NCI-H146 (cell line): Measurements from ENCODE around the gene IFI16.
"Not testable (repeated sequence)": the region's sequence is repeated elsewhere in the genome, so short reads cannot be mapped to it uniquely, and the experiment has no call there.

Experiments
- DNase-seq: peaks from one replicate; lab custom pipeline; 2025; lab: John Stamatoyannopoulos, UW

The IFI16 gene

DNA sequence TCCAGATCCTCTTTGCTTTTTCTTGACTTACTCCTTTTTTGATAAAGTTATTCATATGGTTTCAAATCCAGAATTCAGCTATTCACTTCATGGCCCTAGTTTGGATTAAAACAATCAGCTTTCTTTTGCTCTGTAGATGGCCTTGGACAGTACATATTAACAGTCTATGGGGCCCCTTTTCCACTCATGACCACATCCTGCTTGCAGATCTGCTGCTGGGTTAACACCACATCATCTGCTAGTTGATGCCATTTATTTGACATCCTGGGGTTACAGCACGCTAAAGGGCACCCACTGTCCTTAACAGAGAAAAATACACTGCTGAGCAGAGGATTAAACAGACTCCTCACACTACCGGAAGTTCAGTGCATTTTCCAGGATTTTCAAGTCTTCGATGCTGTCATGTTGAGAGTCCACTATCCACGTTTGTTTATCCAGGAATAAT is 941 bp upstream of the IFI16 start:
- DNase-seq: no peak

DNA sequence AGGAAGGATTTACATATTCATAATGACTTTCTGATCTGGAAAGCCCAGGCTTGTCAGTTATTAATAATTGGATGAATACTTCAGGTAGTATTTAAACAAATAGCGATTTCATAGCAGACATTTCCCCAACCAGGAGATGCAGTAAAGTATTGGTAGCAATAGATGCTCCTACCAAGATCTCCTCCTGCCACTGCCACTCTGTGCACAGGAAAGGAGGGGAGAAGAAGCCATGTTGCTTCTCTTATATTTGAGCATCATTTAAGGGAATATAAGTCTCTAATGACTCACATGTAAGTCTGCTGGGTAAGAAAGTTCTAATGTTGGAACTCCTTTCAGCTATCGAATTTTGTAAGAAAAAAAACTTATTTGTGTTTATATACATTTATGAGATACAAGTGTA is 420 bp upstream of the IFI16 start:
- no peak for DNase-seq

DNA sequence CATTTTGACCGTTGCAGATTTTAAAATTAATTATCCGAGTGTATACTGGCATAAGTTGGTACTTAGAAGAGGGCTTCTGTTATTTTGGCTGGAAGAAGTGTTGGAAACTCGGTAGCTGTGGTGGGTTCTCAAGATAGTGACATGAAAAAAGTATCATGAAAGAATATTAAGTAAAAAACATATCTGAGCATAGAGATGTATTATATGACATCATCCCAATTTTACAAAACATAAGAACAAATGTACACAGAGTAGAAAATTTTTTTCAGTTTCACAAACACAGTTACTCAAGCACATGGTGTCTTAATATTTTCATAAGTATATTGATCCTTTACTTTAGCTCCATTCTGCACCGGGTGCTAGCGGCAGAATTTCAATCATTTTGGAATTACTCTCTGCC is 684 bp downstream of the IFI16 start:
- DNase-seq: no peak

DNA sequence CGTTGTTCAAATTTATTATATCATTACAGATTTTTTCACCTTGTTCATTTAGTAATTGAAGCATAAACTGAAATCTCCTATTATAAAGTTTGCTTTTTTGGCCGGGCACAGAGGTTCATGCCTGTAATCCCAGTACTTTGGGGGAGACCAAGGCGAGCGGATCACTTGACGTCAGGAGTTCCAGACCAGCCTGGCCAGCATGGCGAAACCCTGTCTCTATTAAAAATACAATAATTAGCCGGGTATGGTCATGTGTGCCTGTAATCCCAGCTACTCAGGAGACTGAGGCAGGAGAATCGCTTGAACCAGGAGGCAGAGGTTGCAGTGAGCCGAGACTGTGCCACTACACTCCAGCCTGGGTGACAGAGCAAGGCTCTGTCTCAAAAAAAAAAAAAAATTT is 1.3 kb downstream of the IFI16 start:
- DNase-seq: not testable (repeated sequence)

DNA sequence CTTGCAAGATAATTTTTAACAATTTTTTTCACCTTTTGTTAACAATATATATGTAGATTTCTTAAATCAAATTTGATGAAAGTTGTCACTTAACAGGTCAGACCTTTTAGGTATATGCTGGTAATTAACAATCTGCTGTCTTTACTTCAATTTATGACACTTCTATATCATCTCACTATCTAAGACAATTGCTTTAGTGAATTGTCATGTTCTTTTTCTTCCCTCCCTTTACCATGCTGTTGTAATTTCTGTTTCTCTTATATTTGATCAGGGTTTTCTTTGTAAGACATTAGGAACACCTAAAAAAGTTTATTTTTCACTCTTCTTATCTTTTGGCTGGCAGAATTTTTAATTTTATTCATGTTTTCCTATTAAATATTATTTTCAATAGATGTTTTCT is 2.0 kb downstream of the IFI16 start:
- no peak for DNase-seq

DNA sequence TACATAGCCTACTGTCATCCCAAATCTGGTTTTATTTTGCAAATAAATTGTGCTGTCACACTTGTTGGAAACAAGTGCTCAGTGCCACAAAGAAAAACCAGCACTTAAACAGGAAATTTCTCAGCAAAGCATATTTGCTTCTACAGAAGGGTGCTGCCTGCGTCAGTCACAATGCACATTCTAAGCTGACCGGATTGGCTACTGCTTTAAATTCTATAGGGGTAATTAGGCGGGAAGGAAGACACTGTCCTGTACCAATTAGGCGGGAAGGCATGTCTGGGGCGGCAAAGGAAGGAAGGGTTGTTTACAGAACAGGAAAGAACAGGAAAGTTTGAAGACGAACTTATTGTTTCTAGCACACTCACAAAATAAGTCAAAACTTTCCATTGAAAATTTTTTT is 2.8 kb downstream of the IFI16 start:
- DNase-seq: no peak

DNA sequence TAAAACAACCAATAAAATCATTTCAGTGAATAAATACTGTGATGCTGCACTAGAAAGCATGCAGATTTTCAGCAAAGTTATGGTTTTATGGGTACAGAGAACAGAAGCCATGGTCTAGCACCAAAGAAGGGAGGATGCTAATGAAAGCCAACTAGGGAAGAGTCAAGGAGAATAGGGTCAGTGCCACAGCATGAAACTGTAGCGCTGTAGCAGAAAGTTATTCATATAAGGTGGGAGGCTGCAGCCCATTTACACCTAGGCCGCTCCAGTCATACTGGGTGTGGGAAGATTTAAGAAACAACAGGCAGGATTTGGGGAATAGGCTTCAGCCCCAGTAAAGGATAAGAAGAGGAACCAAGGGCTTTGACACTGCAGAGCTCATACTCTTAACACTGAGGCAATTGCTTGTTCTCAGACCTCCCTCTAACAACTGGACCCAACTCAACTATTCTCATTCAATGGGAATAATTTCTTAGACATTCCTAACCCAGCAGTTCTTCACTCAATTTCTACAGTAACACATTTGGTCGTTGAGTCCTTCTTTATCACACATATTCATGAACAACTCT is 4.4 kb downstream of the IFI16 start:
- no peak for DNase-seq

DNA sequence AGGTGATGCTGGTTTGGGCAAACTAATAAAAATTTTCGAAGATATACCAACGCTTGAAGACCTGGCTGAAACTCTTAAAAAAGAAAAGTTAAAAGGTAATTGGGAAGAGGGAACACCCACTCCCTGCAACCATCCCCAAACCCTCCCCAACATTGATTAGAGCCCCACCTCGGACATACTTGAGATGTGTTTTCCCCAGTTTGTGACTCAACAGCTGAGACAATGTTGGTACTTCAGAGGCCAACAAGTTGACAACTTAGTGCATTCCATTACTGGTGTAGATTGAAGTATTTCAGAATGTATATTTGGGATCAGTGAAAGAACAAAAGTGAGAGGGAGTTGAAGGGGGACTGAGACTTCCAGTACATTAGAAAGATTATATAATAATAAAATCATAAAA is 5.1 kb downstream of the IFI16 start:
- DNase-seq: no peak

DNA sequence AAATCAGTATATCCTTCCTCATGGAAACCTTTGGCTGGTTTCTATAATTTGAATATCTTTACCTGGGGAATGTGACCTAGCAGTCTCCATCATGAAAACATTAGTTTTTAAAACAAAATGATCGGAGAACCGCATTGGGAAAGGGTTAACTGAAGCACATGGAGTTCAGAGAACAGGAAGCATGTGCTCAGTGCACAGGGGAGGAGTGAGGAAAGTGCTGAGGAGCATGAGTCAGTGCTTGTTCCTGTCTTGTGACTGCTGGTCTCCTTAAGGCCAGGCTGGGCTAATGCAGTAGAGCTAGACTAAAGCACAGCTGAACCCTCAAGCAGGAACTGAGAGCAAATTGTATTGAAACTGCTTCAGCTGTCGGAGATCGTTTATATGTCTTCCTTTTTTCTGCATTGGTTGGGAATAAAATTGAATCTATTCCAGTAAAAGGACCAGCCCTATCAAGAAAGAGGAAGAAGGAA is 5.8 kb downstream of the IFI16 start:
- no peak for DNase-seq

DNA sequence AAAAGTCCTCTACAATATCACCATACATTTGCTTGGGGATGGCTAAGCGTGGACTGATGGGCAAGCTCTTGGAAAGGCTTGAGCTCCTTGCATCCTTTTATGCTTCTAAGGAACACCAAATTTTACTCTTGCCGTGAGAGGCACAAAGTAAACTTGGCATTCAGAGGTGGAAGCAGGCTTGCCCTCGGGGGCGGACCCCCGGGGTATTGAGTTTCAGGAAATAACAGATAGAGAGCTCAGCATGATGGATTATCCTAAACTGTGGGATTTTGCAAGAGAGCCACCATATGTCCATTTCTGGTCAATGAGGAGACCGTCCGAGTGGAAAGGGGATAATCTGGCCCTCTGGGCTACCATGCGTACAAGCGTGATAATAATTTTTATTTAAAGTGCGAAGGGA is 14.0 kb downstream of the IFI16 start:
- no peak for DNase-seq

DNA sequence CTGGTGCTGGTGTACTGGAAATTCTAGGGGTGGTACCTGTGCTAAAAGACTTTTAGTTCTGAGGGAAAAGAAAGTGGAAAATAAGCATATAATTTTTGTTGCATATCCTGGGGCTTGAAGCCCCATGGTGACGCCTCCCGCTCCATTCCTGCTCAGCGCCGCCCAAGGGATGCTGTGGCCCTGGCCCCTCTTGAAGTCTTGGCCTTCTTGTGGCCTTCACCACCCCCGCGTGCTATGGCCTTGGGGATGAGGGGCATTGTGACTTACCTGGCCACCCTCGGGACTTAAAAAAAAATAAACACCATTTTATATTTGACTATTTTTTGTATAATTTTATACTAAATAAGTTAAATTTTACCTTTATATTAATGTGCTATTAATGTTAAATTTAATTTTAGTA is 15.3 kb downstream of the IFI16 start:
- DNase-seq: no peak

DNA sequence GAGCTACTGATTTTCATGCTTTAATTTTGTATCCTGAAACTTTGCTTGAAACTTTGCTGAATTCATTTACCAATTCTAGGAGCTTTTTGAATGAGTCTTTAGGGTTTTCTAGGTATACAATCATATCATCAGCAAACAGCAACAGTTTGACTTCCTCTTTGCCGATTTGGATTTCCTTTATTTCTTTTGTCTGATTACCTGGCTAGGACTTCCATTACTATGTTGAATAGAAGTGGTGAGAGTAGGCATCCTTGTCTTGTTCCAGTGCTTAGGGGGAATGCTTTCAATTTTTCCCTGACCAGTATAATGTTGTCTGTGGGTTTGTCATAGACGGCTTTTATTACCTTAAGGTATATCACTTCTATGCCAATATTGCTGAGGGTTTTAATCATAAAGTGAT is 17.1 kb downstream of the IFI16 start:
- not testable (repeated sequence) for DNase-seq

DNA sequence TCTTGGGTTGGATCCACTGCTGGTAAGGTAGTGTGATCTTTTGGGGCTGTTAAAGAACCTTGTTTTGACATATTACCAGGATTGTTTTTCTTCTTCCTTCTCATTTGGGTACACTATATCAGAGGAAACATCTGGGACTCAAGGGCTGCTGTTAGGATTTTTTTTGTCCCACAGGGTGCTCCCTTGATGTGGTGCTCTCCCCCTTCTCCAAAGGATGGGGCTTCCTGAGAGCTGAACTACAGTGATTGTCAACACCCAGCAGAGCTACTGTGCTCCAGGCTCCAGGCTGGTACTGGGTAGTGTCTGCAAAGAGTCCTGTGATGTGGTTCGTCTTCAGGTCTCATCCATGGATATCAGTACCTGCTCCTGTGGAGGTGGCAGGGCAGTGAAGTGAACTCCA is 20.6 kb downstream of the IFI16 start:
- no peak for DNase-seq

DNA sequence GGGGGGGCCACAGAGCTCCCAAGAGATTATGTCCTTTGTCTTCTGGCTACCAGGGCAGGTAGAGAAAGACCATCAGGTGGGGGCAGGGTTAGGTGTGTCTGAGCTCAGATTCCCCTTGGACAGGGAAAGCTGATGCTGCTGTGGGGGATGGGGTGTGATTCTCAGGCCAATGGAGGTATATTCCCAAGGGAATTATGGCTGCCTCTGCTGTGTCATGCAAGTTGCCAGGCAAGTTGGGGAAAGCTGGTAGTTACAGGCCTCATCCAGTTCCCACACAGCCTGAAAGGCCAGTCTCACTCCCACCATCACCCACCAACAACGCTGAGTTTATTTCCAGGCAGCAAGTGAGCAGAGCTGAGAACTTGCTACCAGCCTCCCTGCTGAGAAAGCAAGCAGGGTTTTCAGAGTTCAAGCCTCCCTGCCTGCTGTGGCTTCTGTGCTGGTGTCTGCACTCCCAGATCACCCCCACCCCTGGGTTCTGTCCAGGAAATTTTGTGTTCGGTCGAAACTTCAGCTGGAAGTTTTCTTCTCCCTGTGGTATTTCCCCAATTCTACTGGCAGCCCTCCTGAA is 21.3 kb downstream of the IFI16 start:
- DNase-seq: no peak

DNA sequence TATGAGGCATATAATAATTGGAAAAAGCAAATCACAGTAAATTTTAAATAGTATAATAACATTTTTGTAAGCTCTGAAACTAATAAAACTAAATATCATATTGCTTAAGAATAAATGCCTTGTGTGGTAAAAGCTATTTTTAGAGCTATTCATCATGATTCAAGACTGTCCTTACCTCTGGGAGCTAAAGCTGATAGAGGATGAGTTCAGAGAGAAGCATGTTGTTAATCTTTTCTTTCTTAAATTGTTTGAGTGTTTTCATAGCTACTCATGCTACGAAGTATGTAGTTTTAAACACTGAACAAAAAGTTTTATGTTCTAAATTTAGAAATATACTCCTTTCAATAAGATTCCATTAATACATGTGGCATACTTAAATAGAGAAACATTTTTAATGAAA is 30.5 kb downstream of the IFI16 start:
- DNase-seq: no peak

DNA sequence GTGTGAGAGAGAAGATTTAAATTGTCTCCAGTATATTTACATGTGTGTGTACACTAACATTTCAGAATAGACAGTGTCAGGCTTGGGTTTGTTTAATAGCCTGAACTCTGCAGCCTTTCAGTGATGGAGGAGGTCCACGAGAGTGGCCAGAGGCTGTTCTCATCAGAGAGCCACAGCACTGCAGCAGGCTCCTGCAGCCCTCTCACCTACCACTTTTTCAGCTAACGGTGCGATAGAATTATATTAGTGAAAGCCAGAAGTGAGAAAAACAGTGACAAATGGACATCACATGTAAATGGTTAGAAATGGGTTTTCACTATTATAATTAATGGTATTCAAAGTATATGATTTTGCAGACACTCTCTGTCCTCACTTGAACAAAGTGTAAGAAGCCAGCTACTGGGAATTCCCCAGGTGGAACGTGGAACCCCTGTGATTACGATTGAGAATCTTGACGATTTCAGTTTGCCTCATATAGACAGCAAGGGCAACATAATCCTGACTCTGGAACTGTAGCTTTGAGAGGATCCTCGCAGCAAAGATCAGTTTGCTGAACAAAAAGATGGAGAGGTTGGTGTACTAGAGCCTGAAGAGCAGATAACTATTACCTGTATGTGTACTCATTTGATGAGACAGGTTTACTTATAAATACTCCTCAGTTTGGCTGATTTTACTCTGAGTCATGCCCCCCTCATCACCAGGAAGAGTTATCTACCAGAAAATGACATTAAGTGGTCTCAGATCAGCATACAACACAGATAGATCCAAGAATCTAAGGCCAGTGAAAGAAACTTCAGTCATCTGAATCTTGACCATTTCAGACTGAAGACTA is 31.4 kb downstream of the IFI16 start:
- DNase-seq: no peak

DNA sequence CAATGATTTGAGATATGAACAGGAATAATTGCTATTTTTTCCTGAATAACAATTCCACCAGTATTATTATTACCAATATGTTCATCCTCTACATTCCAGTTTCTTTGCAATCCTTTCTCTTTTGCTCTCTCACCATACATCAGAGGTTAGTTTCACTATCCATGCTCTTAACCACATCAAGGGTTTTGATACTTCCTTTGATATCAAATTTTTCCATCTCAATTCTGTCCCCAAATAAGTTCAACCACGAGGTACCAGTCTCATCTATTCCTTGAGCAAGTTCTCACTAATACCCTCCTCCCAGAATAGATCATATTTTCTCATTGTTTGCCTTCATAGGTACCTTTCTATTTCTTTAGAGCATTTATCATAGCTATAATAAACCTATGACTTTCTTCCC is 36.8 kb downstream of the IFI16 start:
- not testable (repeated sequence) for DNase-seq

DNA sequence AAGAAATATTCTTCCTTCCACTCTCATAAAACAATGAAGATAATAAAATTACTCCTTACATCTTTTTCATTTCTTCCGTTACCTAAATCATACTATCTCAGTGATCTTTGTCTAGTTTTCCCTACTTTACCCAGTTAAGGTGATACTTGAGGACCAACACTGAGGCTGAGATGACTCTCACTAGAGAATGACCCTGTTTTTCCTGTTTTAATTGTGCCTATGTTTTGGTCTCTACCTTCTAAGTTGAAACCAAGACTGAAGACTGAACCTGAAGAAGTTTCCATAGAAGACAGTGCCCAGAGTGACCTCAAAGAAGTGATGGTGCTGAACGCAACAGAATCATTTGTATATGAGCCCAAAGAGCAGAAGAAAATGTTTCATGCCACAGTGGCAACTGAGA is 41.7 kb downstream of the IFI16 start:
- DNase-seq: no peak

DNA sequence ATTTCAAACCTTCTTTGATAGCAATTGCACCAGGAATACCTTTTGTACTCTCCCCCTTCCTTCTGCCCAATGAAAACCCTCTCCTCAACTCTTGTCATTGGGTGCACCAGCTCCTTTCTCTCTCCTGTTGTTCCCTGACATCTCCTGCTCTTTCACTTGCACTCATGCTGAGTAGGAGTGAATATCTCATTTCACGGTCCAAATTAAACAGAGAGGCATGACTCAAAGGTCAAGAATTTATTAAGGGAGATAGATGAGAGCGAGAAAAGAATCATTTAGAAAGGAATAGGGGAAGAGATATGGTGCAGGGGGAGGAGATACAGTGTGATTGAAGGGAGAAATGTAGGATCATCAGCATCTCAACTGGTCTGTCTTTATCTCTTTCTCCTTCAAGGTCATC is 44.7 kb downstream of the IFI16 start:
- no peak for DNase-seq

DNA sequence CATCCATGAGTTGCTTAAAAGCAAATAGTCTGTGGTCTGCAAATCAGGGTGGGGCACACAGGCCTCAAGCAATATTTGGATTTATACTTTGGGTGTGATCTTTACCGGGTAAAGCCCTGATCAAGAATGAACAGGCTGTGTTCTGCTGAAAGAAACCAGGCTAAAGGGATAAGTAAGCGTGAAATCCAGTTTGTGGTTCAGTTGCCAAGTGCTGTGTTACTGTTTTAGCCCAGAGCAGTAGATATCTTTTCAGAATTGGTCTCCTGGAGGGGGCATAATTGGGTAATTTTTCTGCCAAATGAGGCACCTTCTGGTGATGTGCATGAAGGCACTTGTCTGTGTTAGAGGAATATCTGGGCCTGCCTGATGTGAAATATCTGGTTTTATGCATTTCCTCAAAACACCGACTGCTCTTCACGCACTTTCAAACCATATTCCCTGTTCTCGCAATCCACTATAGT is 45.5 kb downstream of the IFI16 start:
- no peak for DNase-seq

DNA sequence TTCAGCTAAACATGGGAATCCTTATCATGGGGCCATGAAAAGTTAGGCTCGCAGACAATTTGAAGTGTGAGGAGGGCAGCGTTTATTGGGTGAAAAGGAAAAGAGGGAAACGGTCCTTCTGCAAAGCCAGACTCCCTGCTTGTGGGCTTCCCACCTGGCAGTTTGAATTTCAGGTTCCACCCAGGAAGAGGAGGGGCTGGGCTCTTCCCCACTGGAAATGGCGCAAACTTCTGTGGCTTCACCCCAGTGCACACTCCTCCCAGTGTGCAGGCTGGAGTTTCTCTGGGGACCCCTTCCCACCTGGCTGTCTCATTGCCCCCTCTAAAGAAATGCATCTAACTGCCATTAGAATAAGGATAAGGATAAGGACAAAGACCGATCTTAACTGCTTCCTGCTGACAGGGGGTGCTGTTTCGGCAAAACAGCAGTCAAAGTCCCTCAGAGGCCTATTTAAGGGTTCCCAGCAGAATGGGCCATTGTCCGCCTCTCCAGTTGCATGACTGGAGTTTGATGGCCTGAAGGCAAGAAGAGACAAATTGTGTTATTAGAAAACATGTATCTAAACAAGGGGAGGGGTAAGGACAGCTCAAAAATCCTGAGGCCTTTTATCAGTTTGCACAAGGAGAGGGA is 46.5 kb downstream of the IFI16 start:
- DNase-seq: no peak

DNA sequence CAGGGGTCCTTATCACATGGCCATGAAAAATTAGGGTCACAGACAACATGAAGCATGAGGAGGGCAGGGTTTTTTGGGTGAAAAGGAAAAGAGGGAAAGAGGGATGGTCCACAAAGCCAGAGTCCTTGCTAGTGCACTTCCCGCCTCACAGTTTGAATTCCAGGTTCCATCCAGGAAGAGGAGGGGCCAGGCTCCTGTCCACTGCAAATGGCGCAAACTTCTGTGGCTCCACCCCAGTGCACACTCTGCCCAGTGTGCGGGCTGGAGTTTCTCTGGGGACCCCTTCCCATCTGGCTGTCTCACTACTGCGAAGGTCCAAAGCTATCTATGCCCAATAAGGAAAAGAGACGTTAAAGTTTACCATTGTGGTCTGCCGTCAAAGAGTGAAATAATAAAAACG is 49.0 kb downstream of the IFI16 start:
- DNase-seq: no peak

DNA sequence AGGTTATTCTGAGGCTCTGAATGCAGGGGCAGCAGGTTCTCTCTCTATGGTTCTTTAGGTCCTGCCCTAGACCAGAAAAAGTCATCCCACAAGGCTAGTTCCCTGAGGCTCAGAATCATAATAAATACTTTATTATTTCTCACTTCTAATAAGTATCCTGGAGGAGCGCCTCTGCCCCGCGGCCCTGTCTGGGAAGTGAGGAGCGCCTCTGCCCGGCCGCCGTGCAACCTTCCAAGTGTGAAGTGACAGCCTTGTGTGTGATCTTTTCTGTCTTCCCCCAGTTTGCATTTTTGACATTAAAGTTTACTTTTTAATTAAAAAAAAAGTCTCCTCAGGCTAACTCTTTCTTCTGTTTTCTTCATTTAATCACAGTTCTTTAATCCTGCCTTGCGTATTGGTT is 55.4 kb downstream of the IFI16 start:
- DNase-seq: no peak
